Dedifferentiated amniotic fluid mesenchymal stem cell (primary cell): ENCODE results near the gene SLC30A1.
A peak's percentile ranks its signal among the peaks of the same experiment; 100 is the strongest.
"Not testable (repeated sequence)": the region's sequence is repeated elsewhere in the genome, so short reads cannot be mapped to it uniquely, and the experiment has no call there.

Source experiments
- DNase-seq: peaks from one replicate; pipeline ENCODE4 v3.0.0-alpha.2; 2016; ENCODE audit errors: extremely low spot score

Gene SLC30A1

DNA sequence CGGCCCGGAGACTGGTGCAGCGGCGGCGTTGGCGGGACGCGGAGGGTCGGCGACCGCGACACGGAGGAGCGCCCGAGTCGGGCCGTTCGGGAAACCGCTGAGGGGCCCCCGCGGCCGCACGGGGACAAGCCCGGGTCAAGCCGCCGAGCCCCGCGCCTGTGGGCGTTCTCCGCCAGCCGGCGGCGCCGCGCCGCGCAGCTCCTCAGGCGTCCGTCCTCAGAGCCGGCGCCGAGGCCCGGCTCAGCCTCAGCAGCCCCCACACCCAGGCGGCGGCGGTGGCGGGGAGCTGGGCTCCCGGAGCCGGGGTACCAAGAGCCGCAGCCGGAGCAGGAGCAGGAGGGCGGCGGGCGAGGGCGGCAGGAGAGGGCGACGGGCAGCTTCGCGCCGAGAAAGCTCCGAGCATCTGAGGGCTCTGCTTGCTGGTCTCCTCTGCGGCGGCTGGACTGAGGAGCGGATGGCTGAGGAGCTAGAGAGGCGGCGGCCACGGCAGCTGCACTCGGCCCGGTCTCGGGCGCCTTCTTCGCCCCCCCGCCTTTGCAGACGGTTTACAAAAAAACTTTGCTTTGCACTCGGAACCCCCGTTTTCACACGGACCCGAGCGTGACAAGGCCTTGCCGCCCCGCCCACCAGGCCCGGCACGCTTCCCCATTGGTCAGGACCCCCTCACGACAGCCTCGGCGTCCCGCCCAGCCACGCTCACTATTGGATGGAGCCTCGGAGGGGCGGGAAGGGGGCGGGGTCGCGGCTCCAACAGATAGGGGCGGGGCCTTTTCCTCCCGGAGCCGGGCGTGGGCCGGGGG is at the start of gene SLC30A1:
Gene SLC30A1 (minus strand): TSS at position 522 of the 800 bp plus-strand sequence. CDS start 549 bp downstream, outside the sequence.
- peak; percentile 98 for DNase-seq

GRCh38 chr1:211628417-211628816 is 49.5 kb upstream of the SLC30A1 start:
- no peak for DNase-seq

DNA sequence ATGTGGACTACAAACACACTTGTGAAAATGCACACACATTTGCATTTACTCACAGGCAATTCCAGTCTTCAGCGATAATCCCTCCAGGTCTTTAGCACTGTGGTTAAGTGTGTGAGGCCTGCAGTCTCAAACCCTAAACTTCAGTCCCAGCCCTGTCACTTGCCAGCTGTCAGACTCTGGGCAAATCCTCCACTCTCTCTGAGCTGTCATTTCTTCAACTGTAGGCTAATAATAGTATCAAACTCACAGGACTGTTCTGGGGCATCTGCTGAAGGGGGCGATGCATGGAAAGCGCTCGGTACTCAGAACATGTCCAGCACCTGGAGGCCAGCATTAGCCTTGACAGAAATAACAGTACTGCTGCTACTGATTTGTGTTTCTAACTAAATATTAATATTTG is 48.3 kb upstream of the SLC30A1 start:
- no peak for DNase-seq

DNA sequence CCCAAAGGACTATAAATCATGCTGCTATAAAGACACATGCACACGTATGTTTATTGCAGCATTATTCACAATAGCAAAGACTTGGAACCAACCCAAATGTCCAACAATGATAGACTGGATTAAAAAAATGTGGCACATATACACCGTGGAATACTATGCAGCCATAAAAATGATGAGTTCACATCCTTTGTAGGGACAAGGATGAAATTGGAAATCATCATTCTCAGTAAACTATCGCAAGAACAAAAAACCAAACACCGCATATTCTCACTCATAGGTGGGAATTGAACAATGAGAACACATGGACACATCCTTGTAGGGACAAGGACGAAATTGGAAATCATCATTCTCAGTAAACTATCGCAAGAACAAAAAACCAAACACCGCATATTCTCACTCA is 46.9 kb upstream of the SLC30A1 start:
- DNase-seq = not testable (repeated sequence)

- no peak for DNase-seq
Measured at GRCh38 chr1:211625040-211625439, 46.1 kb upstream of the SLC30A1 start.

DNA sequence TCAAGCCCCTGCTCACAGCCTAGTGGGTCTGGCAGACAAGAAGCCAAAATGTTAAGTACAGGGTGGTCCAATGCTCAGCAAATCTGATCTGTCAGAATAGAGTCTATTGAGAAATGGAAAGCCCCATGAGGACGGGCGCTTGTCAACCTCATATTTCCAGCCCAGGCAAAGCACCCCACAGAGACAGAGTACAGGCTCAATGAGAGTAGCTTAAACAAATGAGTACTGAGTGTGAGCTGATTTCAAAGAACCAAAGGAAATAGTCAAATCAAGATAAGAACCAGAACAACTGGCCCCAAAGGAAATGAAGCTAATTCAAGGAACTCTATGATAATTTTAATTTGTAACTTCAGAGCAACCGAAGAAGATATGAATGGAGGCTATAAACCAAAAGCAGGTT is 44.6 kb upstream of the SLC30A1 start:
- DNase-seq = no peak

GRCh38 chr1:211621447-211622198 is 42.7 kb upstream of the SLC30A1 start:
- DNase-seq = no peak

- DNase-seq = no peak
Measured at GRCh38 chr1:211620097-211620496, 41.1 kb upstream of the SLC30A1 start.

- no peak for DNase-seq
Measured at GRCh38 chr1:211619033-211619996, 40.4 kb upstream of the SLC30A1 start.

DNA sequence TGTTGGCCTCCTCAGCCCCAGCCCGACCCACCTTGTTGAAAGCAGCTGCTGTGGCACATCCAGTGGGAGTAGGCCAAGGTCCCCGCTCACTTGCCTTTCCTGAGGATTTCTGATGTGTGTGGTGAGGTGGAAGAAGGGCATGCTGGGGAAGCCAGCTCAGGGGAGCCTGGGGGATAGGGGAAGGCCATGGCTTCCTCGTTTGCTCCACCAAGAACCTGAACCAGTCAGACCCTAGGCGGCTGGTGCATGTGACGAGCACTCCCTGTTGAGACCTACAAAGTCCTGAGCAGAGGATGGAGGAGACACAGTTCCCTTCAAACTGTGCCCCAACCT is 38.0 kb upstream of the SLC30A1 start:
- DNase-seq = no peak

DNA sequence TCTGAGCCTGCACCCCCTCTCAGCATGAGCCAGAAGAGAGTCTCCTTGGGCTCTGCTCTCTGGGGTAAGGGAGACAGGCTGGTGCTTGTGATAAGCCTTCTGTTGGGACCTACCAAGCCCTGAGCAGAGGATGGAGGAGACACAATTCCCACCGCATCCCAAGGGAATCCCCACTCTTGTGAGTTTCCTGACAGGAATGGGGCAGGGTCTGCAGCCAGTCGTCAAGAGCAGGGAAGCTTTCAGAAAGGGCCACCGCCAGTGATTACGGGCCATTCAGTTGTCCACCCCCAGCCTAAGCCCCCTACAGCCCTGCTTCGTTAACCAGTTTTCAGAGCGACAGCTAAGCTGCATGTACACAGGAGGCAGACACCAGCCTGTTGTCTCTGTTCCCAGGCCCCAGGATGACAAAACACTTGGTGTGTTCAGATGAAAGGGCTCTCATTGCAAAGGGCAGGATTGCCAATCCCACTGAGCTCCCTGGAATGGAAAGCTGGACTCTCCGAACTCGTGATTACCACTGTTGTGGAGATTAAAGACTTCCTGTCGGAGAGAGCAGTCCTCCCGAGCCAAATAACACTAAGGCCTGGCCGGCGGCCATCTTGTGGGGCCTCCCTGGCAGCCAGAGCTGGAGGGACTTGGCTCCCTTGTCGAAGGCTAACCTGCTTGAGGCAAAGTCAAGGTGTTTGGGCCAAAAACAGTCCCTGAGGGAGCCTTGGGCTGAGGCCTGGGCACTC is 37.4 kb upstream of the SLC30A1 start:
- DNase-seq = no peak

- no peak for DNase-seq
Measured at GRCh38 chr1:211614615-211615014, 35.7 kb upstream of the SLC30A1 start.

DNA sequence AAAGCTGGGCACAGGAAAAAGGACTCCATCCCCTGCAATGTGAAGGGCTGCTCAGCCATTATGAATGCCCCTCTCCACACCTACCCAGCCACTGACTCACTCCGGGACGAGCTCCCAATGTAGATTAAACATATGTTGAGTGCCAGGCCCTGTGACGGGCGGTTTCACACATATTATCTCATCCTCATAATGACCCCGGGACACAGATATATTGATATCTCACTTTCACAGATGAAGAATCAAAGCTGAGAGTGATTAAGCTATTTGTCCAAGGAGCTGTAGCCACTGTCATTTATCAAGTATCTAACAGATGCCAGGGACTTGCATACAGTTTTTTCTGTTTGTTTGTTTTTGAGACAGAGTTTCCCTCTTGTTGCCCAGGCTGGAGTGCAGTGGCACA is 35.0 kb upstream of the SLC30A1 start:
- no peak for DNase-seq

- DNase-seq = peak; percentile 98
Measured at GRCh38 chr1:211613108-211613947, 34.4 kb upstream of the SLC30A1 start.

GRCh38 chr1:211612786-211613107 is 33.8 kb upstream of the SLC30A1 start:
- DNase-seq = no peak

GRCh38 chr1:211611818-211612217 is 32.9 kb upstream of the SLC30A1 start:
- DNase-seq = no peak

GRCh38 chr1:211610779-211611556 is 32.0 kb upstream of the SLC30A1 start:
- DNase-seq = no peak

DNA sequence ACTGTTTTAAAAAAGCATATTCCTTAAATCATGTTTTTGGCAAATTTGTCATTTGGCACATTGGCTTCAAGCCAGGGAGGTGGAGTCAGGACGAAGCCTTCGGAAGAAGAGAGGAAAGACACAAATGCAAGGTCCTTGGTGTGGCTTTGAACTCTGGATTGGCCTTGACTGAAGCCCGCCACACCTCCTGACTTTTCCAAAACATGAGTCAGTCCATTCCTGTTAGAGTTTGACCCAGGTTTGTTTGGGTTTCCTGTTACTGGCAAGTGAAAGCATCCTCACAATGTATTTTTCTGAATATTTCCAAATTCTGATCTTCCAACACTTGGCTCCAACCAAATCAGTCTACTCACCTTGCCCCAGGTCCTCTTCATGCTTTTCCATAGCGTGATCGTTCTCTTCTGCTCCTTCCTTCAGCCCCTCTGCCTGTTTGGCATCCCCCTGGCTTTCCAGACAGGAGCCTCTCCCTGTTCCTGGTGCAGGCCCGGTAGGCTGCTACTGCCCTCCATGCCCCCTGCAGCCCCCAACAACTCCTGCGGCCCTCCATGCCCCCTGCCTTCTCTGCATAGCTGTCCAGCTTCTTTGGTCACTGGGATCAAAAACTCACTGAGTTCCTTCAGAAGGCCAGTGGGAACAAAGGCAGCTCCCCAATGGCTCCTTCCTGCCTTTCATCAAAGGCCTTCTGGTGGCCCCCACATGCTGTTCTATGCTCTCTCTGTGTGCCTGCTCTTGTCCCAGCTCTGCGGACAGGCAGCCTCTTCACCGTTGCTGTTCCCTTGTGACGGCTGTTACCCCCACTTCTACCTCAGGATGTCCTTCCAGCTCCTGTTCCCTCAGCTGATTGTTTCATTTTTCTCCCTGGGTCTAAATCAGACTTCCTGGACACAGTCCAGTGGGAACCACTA is 30.4 kb upstream of the SLC30A1 start:
- no peak for DNase-seq
